ENCODE results near the gene PAK5.

DNA sequence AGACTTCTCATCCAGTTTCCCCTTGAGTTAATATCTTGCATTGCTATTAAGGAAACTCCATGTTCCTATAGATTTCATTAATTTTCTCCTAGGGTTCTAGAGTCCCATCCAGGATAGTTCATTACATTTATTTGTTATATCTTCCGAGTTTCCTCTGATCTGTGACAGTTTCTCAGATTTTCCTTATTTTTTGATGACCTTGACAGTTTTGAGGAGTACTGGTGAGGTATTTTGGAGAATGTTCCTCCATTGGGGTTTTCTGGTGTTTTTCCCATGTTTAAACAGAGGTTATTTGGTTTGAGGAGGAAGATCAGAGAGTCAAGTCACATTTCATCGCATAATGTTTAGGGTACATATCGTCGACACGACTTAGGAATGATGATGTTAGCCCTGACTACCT lies 256.7 kb downstream of the PAK5 start:
- TF ChIP-seq, protein P1, sequence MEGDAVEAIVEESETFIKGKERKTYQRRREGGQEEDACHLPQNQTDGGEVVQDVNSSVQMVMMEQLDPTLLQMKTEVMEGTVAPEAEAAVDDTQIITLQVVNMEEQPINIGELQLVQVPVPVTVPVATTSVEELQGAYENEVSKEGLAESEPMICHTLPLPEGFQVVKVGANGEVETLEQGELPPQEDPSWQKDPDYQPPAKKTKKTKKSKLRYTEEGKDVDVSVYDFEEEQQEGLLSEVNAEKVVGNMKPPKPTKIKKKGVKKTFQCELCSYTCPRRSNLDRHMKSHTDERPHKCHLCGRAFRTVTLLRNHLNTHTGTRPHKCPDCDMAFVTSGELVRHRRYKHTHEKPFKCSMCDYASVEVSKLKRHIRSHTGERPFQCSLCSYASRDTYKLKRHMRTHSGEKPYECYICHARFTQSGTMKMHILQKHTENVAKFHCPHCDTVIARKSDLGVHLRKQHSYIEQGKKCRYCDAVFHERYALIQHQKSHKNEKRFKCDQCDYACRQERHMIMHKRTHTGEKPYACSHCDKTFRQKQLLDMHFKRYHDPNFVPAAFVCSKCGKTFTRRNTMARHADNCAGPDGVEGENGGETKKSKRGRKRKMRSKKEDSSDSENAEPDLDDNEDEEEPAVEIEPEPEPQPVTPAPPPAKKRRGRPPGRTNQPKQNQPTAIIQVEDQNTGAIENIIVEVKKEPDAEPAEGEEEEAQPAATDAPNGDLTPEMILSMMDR (IDR thresholded peaks at IDR 0.05) = no peak
- TF ChIP-seq EZH2phosphoT487 (IDR thresholded peaks at IDR 0.05) = no peak
